Neuronal stem cell (in vitro differentiated cells): Measurements from ENCODE around the gene ABHD17C.

Source experiments
- DNase-seq: peaks from one replicate; pipeline ENCODE4 v3.0.0-alpha.2; 2013; ENCODE audit warnings: low spot score
- H2AFZ ChIP-seq: one replicate; pipeline ENCODE4 v1.6.1; 2013; ENCODE audit warnings: mild to moderate bottlenecking, low read length, inconsistent platforms
- H2AK5ac ChIP-seq: 2 replicates; pipeline ENCODE4 v1.6.1; 2013; ENCODE audit warnings: low read depth, mild to moderate bottlenecking, inconsistent platforms, low read length, moderate library complexity, mixed read lengths
- H2BK120ac ChIP-seq: 2 replicates; pipeline ENCODE4 v1.6.1; 2013; ENCODE audit warnings: low read depth, mild to moderate bottlenecking, inconsistent platforms, low read length, moderate library complexity, mixed read lengths
- H2BK12ac ChIP-seq: one replicate; pipeline ENCODE4 v1.6.1; 2013; ENCODE audit warnings: low read length, inconsistent platforms
- H2BK15ac ChIP-seq: 2 replicates; pipeline ENCODE4 v1.6.1; 2013; ENCODE audit warnings: mild to moderate bottlenecking, low read length, inconsistent platforms, mixed read lengths
- H2BK5ac ChIP-seq: one replicate; pipeline ENCODE4 v1.6.1; 2013; ENCODE audit warnings: inconsistent platforms, mild to moderate bottlenecking, low read length, moderate library complexity
- H3K14ac ChIP-seq: one replicate; pipeline ENCODE4 v1.6.1; 2013; ENCODE audit warnings: low read length, inconsistent platforms
- H3K18ac ChIP-seq: 2 replicates; pipeline ENCODE4 v1.6.1; 2013; ENCODE audit warnings: low read length, inconsistent platforms
- H3K23ac ChIP-seq: 2 replicates; pipeline ENCODE4 v1.6.1; 2013; ENCODE audit warnings: low read depth, mild to moderate bottlenecking, mixed read lengths, low read length, inconsistent platforms; ENCODE audit not compliant: poor library complexity
- H3K27ac ChIP-seq: replicated peaks from 3 replicates; pipeline ENCODE4 v1.5.1; 2013; ENCODE audit warnings: low read length, inconsistent platforms
- H3K27me3 ChIP-seq, 3 experiments: 2 replicates each; pipeline ENCODE4 v1.6.1; 2013; ENCODE audit warnings: low read length in 3 of 3, mild to moderate bottlenecking in 2 of 3, inconsistent platforms in 1 of 3, low read depth in 1 of 3, mixed read lengths in 1 of 3, moderate library complexity in 1 of 3; ENCODE audit not compliant: control insufficient read depth in 3 of 3, insufficient read depth in 3 of 3
- H3K36me3 ChIP-seq, 2 donors: replicated peaks in 1 of 2; 2 replicates each; pipeline ENCODE4 v1.6.1; 2013; ENCODE audit warnings: low read length in 2 of 2; ENCODE audit not compliant: control insufficient read depth in 2 of 2, insufficient read depth in 2 of 2
- H3K4ac ChIP-seq: 2 replicates; pipeline ENCODE4 v1.6.1; 2013; ENCODE audit warnings: inconsistent platforms, mild to moderate bottlenecking, low read length, moderate library complexity
- H3K4me1 ChIP-seq, 2 donors: 1 replicate in 1 of 2; 2 replicates in 1 of 2; pipeline ENCODE4 v1.6.1; 2013; ENCODE audit warnings: low read length in 2 of 2, low read depth in 1 of 2; ENCODE audit not compliant: control insufficient read depth in 2 of 2, insufficient read depth in 1 of 2
- H3K4me2 ChIP-seq: one replicate; pipeline ENCODE4 v1.6.1; 2013; ENCODE audit warnings: mild to moderate bottlenecking, low read length, inconsistent platforms; ENCODE audit not compliant: insufficient read depth, poor library complexity, severe bottlenecking
- H3K4me3 ChIP-seq, 2 donors: 2 replicates each; pipeline ENCODE4 v1.5.1; 2013; ENCODE audit warnings: low read length in 2 of 2, mild to moderate bottlenecking in 2 of 2, inconsistent platforms in 1 of 2, moderate library complexity in 1 of 2
- H3K79me1 ChIP-seq: one replicate; pipeline ENCODE4 v1.6.1; 2013; ENCODE audit warnings: low read depth, mild to moderate bottlenecking, inconsistent platforms, low read length, moderate library complexity
- H3K9ac ChIP-seq: one replicate; pipeline ENCODE4 v1.6.1; 2013; ENCODE audit warnings: mild to moderate bottlenecking, low read depth, low read length, inconsistent platforms; ENCODE audit not compliant: poor library complexity
- H3K9me3 ChIP-seq, 2 donors: replicated peaks in 1 of 2; 2 replicates each; pipeline versions ENCODE3 to v1.6.1; 2013; ENCODE audit warnings: low read length in 2 of 2, mild to moderate bottlenecking in 2 of 2, inconsistent platforms in 1 of 2, low read depth in 1 of 2, mixed read lengths in 1 of 2, moderate library complexity in 1 of 2; ENCODE audit not compliant: control insufficient read depth in 2 of 2, insufficient read depth in 1 of 2
- H4K8ac ChIP-seq: one replicate; pipeline ENCODE4 v1.6.1; 2013; ENCODE audit warnings: low read depth, mild to moderate bottlenecking, inconsistent platforms, low read length, moderate library complexity
- H4K91ac ChIP-seq: one replicate; pipeline ENCODE4 v1.6.1; 2013; ENCODE audit warnings: low read length, low read depth, mild to moderate bottlenecking, inconsistent platforms; ENCODE audit not compliant: poor library complexity
- WGBS, 2 donors: extraction: QIAGEN DNeasy Blood & Tissue Kit; methylation state at CpG; one replicate each; pipeline ENCODE4 v1.1.7; 2013; ENCODE audit warnings: missing lambda C conversion rate in 2 of 2, mixed read lengths in 1 of 2; ENCODE audit not compliant: insufficient read length in 2 of 2, insufficient replicate concordance in 1 of 2; ENCODE audit errors: extremely low coverage in 2 of 2; 5-methylcytosine and 5-hydroxymethylcytosine counted together

The ABHD17C gene

DNA sequence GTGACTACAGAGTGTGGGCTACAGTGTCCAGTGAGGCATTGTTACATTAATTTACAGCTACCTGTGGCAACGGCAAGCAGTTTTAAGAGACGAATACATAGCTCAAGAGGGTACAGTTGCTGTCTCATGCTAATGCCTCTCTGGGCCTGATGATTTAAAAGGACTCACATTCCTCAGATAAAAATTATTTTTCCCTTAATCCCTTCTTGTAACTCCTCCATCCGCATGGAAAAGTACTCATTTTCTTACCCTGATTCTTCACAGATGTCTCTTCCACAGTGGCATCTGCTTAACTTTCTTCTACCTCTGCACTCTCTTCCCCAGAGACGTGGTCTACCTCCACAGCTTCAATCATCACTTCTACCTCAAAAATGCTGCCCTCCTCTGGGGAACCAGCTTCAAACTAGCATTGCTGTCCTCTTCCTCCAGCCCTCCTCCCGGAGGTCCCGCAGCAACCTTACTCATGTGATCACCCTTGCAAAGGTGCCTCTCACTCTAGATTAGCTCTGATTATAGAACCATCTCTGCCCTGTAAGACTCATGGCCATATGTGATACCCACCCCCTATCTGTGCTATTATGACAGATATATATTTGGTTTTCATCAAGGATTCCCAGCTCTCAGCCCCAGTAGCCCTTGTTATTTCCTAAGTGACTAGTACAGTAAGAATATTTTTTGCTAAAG, 21.4 kb upstream of the ABHD17C start:
- H3K4me1 ChIP-seq = no peaks in the 10 kb centered on the region
- no peak overlapping the region for H3K18ac ChIP-seq
- no peak overlapping the region for H2BK15ac ChIP-seq
- no peak overlapping the region for H3K4ac ChIP-seq
- H3K14ac ChIP-seq = no peak overlapping the region
- no peak overlapping the region for H2BK12ac ChIP-seq
- no peak overlapping the region for H4K91ac ChIP-seq
- peaks cover 0 to 3% of the 10 kb centered on the region in 2 donors for H3K9me3 ChIP-seq
- H2BK120ac ChIP-seq = no peak overlapping the region
- H3K27me3 ChIP-seq = no peaks in the 10 kb centered on the region
- no peak overlapping the region for H3K27ac ChIP-seq
- H3K79me1 ChIP-seq = no peaks in the 10 kb centered on the region
- H3K4me3 ChIP-seq = no peak overlapping the region
- H3K23ac ChIP-seq = no peak overlapping the region
- no CpG with 5 or more reads among the region's 6 CpGs for WGBS, 2 donors
- H3K4me2 ChIP-seq = no peak overlapping the region
- DNase-seq = no peak
- H3K36me3 ChIP-seq = no peaks in the 10 kb centered on the region
- no peak overlapping the region for H2BK5ac ChIP-seq
- no peak overlapping the region for H2AK5ac ChIP-seq
- H2AFZ ChIP-seq = no peak overlapping the region
- no peak overlapping the region for H4K8ac ChIP-seq
- H3K9ac ChIP-seq = no peak overlapping the region

DNA sequence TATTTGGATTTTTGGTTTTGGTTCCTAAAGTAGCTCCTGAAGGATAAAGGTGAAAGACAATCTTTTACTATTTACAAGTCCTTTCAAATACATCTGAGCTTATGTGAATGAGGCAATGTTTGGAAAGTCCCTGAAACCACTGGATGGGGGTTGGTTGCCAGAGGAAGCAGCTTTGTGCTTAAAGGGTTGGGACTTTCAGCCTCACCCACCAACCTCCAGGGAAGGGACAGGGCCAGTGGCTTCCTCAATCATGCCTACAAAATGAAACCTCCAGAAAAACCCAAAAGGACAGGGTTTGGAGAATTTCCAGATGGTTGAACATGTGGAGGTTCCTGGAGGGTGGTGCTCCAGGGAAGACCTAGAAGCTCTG, 20.9 kb upstream of the ABHD17C start:
- Histone ChIP-seq H3K4ac (no peak overlapping the region), H2BK5ac (no peak overlapping the region), H3K23ac (no peak overlapping the region), H3K9ac (no peak overlapping the region), H2BK120ac (no peak overlapping the region), H3K4me3 (no peak overlapping the region), H3K4me1 (no peaks in the 10 kb centered on the region), H2AK5ac (no peak overlapping the region), H3K79me1 (no peaks in the 10 kb centered on the region), H3K9me3 (peaks cover 0 to 1% of the 10 kb centered on the region in 2 donors), H3K27ac (no peak overlapping the region), H3K27me3 (no peaks in the 10 kb centered on the region), H3K14ac (no peak overlapping the region), H3K18ac (no peak overlapping the region), H4K91ac (no peak overlapping the region), H2BK15ac (no peak overlapping the region), H4K8ac (no peak overlapping the region), H2BK12ac (no peak overlapping the region), H3K36me3 (no peaks in the 10 kb centered on the region), H3K4me2 (no peak overlapping the region), H2AFZ (no peak overlapping the region)
- no peak for DNase-seq

DNA sequence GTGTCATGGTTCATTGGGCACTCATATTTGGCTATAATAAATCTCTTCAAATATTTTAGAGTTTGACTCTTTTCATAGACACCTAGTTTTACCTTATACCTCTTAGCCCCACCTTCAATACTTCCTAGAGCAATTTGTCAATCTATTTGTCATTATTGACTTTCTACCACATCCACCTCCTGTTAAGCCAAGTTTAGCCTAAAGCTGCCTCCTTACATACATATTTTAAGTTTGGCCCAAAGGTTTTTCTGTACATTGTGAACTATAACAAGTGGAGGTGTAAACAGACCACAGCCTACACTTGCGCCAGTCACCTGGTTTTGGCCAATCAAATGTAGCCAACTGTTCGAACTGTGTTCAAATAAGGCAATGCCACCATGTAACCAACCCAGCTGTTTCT, 18.1 kb upstream of the ABHD17C start:
- H2BK120ac ChIP-seq = no peak overlapping the region
- H2AFZ ChIP-seq = no peak overlapping the region
- H3K18ac ChIP-seq = no peak overlapping the region
- no peak overlapping the region for H2BK12ac ChIP-seq
- no peak overlapping the region for H2BK5ac ChIP-seq
- H3K9me3 ChIP-seq = no peaks in the 10 kb centered on the region
- H4K8ac ChIP-seq = no peak overlapping the region
- no peaks in the 10 kb centered on the region for H3K4me1 ChIP-seq
- no peak overlapping the region for H3K4ac ChIP-seq
- no peak overlapping the region for H3K9ac ChIP-seq
- no peaks in the 10 kb centered on the region for H3K79me1 ChIP-seq
- H2BK15ac ChIP-seq = no peak overlapping the region
- no peak overlapping the region for H4K91ac ChIP-seq
- no peak for DNase-seq
- no CpG with 5 or more reads among the region's 2 CpGs for WGBS, 2 donors
- H3K23ac ChIP-seq = no peak overlapping the region
- no peak overlapping the region for H3K14ac ChIP-seq
- no peak overlapping the region for H2AK5ac ChIP-seq
- no peak overlapping the region for H3K4me3 ChIP-seq
- H3K27me3 ChIP-seq = peaks cover 0 to 10% (median 0%) of the 10 kb centered on the region in 3 experiments
- H3K4me2 ChIP-seq = no peak overlapping the region
- H3K36me3 ChIP-seq = no peaks in the 10 kb centered on the region
- H3K27ac ChIP-seq = no peak overlapping the region

DNA sequence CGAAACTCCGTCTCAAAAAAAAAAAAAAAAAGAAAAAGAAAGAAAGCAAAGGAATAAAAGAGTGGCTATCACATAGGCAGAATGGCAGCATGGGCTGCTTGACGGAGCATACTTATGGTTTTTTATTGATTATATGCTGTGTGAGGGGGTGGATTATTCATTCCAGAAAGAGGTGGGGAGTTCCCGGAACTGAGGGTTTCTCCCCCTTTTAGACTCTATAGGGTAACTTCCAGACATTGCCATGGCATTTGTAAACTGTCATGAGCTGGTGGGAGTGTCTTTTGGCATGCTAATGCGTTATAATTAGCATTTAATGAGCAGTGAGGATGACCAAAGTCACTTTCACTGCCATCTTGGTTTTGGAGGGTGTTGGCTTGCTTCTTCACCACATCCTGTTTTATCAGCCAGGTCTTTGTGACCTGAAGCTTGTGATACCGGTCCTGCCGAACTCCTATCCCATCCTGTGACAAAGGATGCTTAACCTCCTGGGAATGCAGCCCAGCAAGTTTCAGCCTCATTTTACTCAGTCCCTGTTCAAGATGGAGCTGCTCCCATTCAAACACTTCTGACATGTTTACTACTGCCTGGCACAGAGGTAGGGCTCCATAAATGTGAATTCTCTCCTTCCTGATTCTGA, 15.8 kb upstream of the ABHD17C start:
- no peaks in the 10 kb centered on the region for H3K36me3 ChIP-seq
- H3K14ac ChIP-seq = no peak overlapping the region
- no peaks in the 10 kb centered on the region for H3K9me3 ChIP-seq
- peaks cover 0 to 16% (median 0%) of the 10 kb centered on the region in 3 experiments for H3K27me3 ChIP-seq
- H3K79me1 ChIP-seq = no peaks in the 10 kb centered on the region
- no peak for DNase-seq
- H3K27ac ChIP-seq = no peak overlapping the region
- no peak overlapping the region for H3K4me3 ChIP-seq
- H2BK15ac ChIP-seq = no peak overlapping the region
- H3K4me2 ChIP-seq = no peak overlapping the region
- H3K9ac ChIP-seq = no peak overlapping the region
- no peak overlapping the region for H2AFZ ChIP-seq
- WGBS, 2 donors = no CpG with 5 or more reads among the region's 7 CpGs
- H2BK12ac ChIP-seq = no peak overlapping the region
- no peak overlapping the region for H4K91ac ChIP-seq
- H3K4me1 ChIP-seq = no peaks in the 10 kb centered on the region
- H4K8ac ChIP-seq = no peak overlapping the region
- H2BK5ac ChIP-seq = no peak overlapping the region
- H3K18ac ChIP-seq = no peak overlapping the region
- H3K23ac ChIP-seq = no peak overlapping the region
- H2AK5ac ChIP-seq = no peak overlapping the region
- H2BK120ac ChIP-seq = no peak overlapping the region
- no peak overlapping the region for H3K4ac ChIP-seq
